H9 (cell line): ENCODE results near the gene DTX3L. TPM values are rescaled to one million over a fixed set of nuclear protein-coding genes. Genes with fewer than 3 reads are reported as not detected.

ENCODE experiments used
- DNase-seq: peaks from one replicate; pipeline ENCODE4 v3.0.0-alpha.2; 2017
- H2AFZ ChIP-seq: one replicate; pipeline ENCODE4 v1.6.1; 2013; ENCODE audit warnings: mild to moderate bottlenecking, low read length, control low read depth, moderate library complexity
- H2AK5ac ChIP-seq: 2 replicates; pipeline ENCODE4 v1.6.1; 2013; ENCODE audit warnings: low read length, control low read depth, mixed read lengths; ENCODE audit not compliant: insufficient read length
- H2BK120ac ChIP-seq: one replicate; pipeline ENCODE4 v1.6.1; 2013; ENCODE audit warnings: low read depth, mild to moderate bottlenecking, low read length, control low read depth, inconsistent platforms; ENCODE audit not compliant: poor library complexity, severe bottlenecking
- H2BK12ac ChIP-seq: 2 replicates; pipeline ENCODE4 v1.6.1; 2013; ENCODE audit warnings: low read length, control low read depth, mixed read lengths, low read depth; ENCODE audit not compliant: insufficient read length
- H2BK15ac ChIP-seq: 2 replicates; pipeline ENCODE4 v1.6.1; 2013; ENCODE audit warnings: low read depth, low read length, control low read depth
- H2BK20ac ChIP-seq: one replicate; pipeline ENCODE4 v1.6.1; 2013; ENCODE audit warnings: low read depth, mild to moderate bottlenecking, low read length, control low read depth, inconsistent platforms; ENCODE audit not compliant: poor library complexity, severe bottlenecking
- H2BK5ac ChIP-seq: 2 replicates; pipeline ENCODE4 v1.6.1; 2013; ENCODE audit warnings: low read length, control low read depth, mixed read lengths; ENCODE audit not compliant: insufficient read length
- H3K14ac ChIP-seq: 2 replicates; pipeline ENCODE4 v1.6.1; 2013; ENCODE audit warnings: low read length, control low read depth; ENCODE audit not compliant: insufficient read depth
- H3K18ac ChIP-seq: 2 replicates; pipeline ENCODE4 v1.6.1; 2013; ENCODE audit warnings: low read depth, mild to moderate bottlenecking, mixed read lengths, low read length, control low read depth; ENCODE audit not compliant: insufficient read length
- H3K23ac ChIP-seq: 2 replicates; pipeline ENCODE4 v1.6.1; 2013; ENCODE audit warnings: low read length, control low read depth, mixed read lengths, low read depth; ENCODE audit not compliant: insufficient read length
- H3K23me2 ChIP-seq: 2 replicates; pipeline ENCODE4 v1.6.1; 2013; ENCODE audit warnings: low read depth, mild to moderate bottlenecking, mixed read lengths, low read length, control low read depth; ENCODE audit not compliant: insufficient read length, poor library complexity, severe bottlenecking
- H3K27ac ChIP-seq: 2 replicates; pipeline ENCODE4 v1.5.1; 2013; ENCODE audit warnings: low read length, control low read depth, mixed read lengths, low read depth; ENCODE audit not compliant: insufficient read length
- H3K27me3 ChIP-seq: 2 replicates; pipeline ENCODE4 v1.6.1; 2013; ENCODE audit warnings: low read length, control low read depth, inconsistent platforms; ENCODE audit not compliant: insufficient read depth
- H3K4ac ChIP-seq: 2 replicates; pipeline ENCODE4 v1.6.1; 2013; ENCODE audit warnings: low read depth, mild to moderate bottlenecking, control low read depth, inconsistent platforms, low read length, moderate library complexity
- H3K4me1 ChIP-seq: 2 replicates; pipeline ENCODE4 v1.6.1; 2013; ENCODE audit warnings: low read length, control low read depth, inconsistent platforms; ENCODE audit not compliant: insufficient read depth
- H3K4me2 ChIP-seq: 2 replicates; pipeline ENCODE4 v1.6.1; 2013; ENCODE audit warnings: low read length, control low read depth, mixed read lengths; ENCODE audit not compliant: insufficient read length, insufficient read depth
- H3K56ac ChIP-seq: 2 replicates; pipeline ENCODE4 v1.6.1; 2013; ENCODE audit warnings: low read depth, mild to moderate bottlenecking, mixed read lengths, low read length, control low read depth; ENCODE audit not compliant: insufficient read length
- H3K79me1 ChIP-seq: 2 replicates; pipeline ENCODE4 v1.6.1; 2013; ENCODE audit warnings: low read depth, mild to moderate bottlenecking, moderate library complexity, low read length, control low read depth, inconsistent platforms; ENCODE audit not compliant: insufficient read depth, poor library complexity, severe bottlenecking
- H3K79me2 ChIP-seq: 2 replicates; pipeline ENCODE4 v1.6.1; 2013; ENCODE audit warnings: low read length, control low read depth, inconsistent platforms; ENCODE audit not compliant: insufficient read depth
- H3K9ac ChIP-seq: 2 replicates; pipeline ENCODE4 v1.6.1; 2013; ENCODE audit warnings: low read length, control low read depth, mixed read lengths; ENCODE audit not compliant: insufficient read length; ENCODE audit errors: extremely low read depth
- H3K9me3 ChIP-seq: one replicate; pipeline ENCODE4 v1.6.1; 2013; ENCODE audit warnings: low read depth, low read length, inconsistent platforms; ENCODE audit not compliant: control insufficient read depth
- H3T11ph ChIP-seq: one replicate; pipeline ENCODE4 v1.6.1; 2013; ENCODE audit warnings: mild to moderate bottlenecking, low read length, control low read depth, inconsistent platforms
- H4K20me1 ChIP-seq: one replicate; pipeline ENCODE4 v1.6.1; 2013; ENCODE audit not compliant: control insufficient read depth, insufficient read length, insufficient read depth
- H4K5ac ChIP-seq: 2 replicates; pipeline ENCODE4 v1.6.1; 2013; ENCODE audit warnings: low read depth, mild to moderate bottlenecking, mixed read lengths, low read length, control low read depth; ENCODE audit not compliant: insufficient read length
- H4K8ac ChIP-seq: replicated peaks from 2 replicates; pipeline ENCODE4 v1.6.1; 2013; ENCODE audit warnings: low read length, control low read depth, mixed read lengths, low read depth; ENCODE audit not compliant: insufficient read length
- H4K91ac ChIP-seq: 2 replicates; pipeline ENCODE4 v1.6.1; 2013; ENCODE audit warnings: low read depth, mild to moderate bottlenecking, moderate library complexity, mixed read lengths, low read length, control low read depth; ENCODE audit not compliant: insufficient read length
- H3K27ac Mint-ChIP-seq, 3 experiments: 2 replicates in 2 of 3; 3 replicates in 1 of 3; pipeline ENCODE4 v1.8.0; 2020 to 2021; ENCODE audit warnings: mixed read lengths in 3 of 3, mild to moderate bottlenecking in 1 of 3, moderate library complexity in 1 of 3
- H3K27me3 Mint-ChIP-seq: 2 replicates; pipeline ENCODE4 v1.8.0; 2021; ENCODE audit warnings: low read depth, mild to moderate bottlenecking, moderate library complexity, mixed read lengths
- H3K36me3 Mint-ChIP-seq, 3 experiments: 2 replicates in 2 of 3; 3 replicates in 1 of 3; pipeline ENCODE4 v1.8.0; 2020 to 2021; ENCODE audit warnings: low read depth in 3 of 3, mixed read lengths in 3 of 3; ENCODE audit not compliant: insufficient read depth in 1 of 3
- H3K4me1 Mint-ChIP-seq, 2 experiments: 2 replicates each; pipeline ENCODE4 v1.8.0; 2020; ENCODE audit warnings: mixed read lengths in 2 of 2
- H3K4me3 Mint-ChIP-seq, 2 experiments: 2 replicates in 1 of 2; 3 replicates in 1 of 2; pipeline ENCODE4 v1.8.0; 2020 to 2021; ENCODE audit warnings: mild to moderate bottlenecking in 2 of 2, mixed read lengths in 2 of 2, moderate library complexity in 1 of 2
- H3K9me3 Mint-ChIP-seq, 2 experiments: 2 replicates in 1 of 2; 3 replicates in 1 of 2; pipeline ENCODE4 v1.8.0; 2020; ENCODE audit warnings: mild to moderate bottlenecking in 2 of 2, mixed read lengths in 2 of 2, moderate library complexity in 1 of 2
- CTCF ChIP-seq: fragments of 200-600 bp; sonication (generic); conservative IDR thresholded peaks from 3 replicates; pipeline ENCODE4 v1.8.0; 2021; ENCODE audit warnings: antibody characterized with exemption, mild to moderate bottlenecking
- WGBS: extraction: QIAGEN DNeasy Blood & Tissue Kit; methylation state at CpG from one replicate; pipeline ENCODE4 v1.1.7; 2013; ENCODE audit warnings: missing lambda C conversion rate, low lambda C conversion rate, mixed read lengths; ENCODE audit not compliant: insufficient read length; ENCODE audit errors: extremely low coverage; 5-methylcytosine and 5-hydroxymethylcytosine counted together
- total RNA-seq: library from RNA; stranded (reverse); gene quantifications from 2 replicates; pipeline ENCODE4 v1.2.1, GENCODE V29; 2021

The DTX3L gene
- total RNA-seq, 1 experiment from 2014 or later = 7.5 TPM

- Mint-ChIP-seq H3K27me3 (no peaks in the 10 kb centered on the region), H3K36me3 (no peaks in the 10 kb centered on the region), H3K4me3 (no peak overlapping the region), H3K4me1 (peaks cover 28% of the 10 kb centered on the region in 2 experiments), H3K9me3 (no peaks in the 10 kb centered on the region), H3K27ac (no peak overlapping the region; a peak in 1 of 7 replicates)
- Histone ChIP-seq H2BK120ac (no peak overlapping the region), H2BK20ac (no peak overlapping the region), H2BK15ac (no peak overlapping the region), H3K4ac (no peak overlapping the region), H3K23me2 (no peaks in the 10 kb centered on the region), H2BK12ac (no peak overlapping the region), H3K9ac (no peak overlapping the region), H3K18ac (no peak overlapping the region), H3T11ph (no peak overlapping the region), H3K9me3 (no peaks in the 10 kb centered on the region), H3K23ac (no peak overlapping the region), H2BK5ac (no peak overlapping the region), H4K5ac (no peak overlapping the region), H3K27me3 (no peaks in the 10 kb centered on the region), H4K91ac (no peak overlapping the region), H2AFZ (no peak overlapping the region), H3K27ac (no peak overlapping the region), H3K4me1 (peaks cover 3% of the 10 kb centered on the region; the same call in 1 of the 2 replicates), H3K4me2 (no peak overlapping the region), H3K79me1 (no peaks in the 10 kb centered on the region), H3K79me2 (no peaks in the 10 kb centered on the region), H4K8ac (no peak overlapping the region), H2AK5ac (no peak overlapping the region), H3K14ac (no peak overlapping the region), H3K56ac (no peak overlapping the region), H4K20me1 (no peaks in the 10 kb centered on the region)
- no peak for TF ChIP-seq CTCF
- no CpG with 5 or more reads among the region's 7 CpGs for WGBS
- no peak for DNase-seq
Observed at GRCh38 chr3:122538956-122539490, 25.1 kb upstream of the DTX3L start.
